K562 (cell line): ENCODE results near the gene SPOUT1. TPM values are rescaled to one million over a fixed set of nuclear protein-coding genes. Genes with fewer than 3 reads are reported as not detected.
A peak's percentile ranks its signal among the peaks of the same experiment; 100 is the strongest.
"Not testable (repeated sequence)": the region's sequence is repeated elsewhere in the genome, so short reads cannot be mapped to it uniquely, and the experiment has no call there.

Source experiments
- ATAC-seq: fragments of 200-7000 bp; cut with Tn5 transposase; 3 replicates; pipeline ENCODE4 v1.9.1; 2020; ENCODE audit warnings: moderate library complexity
- BruUV-seq: library from RNA; stranded (reverse); fragments of 400-500 nt; replicated peaks from 2 replicates; lab custom pipeline; 2021; lab: Mats Ljungman, UMichigan
- CTCF ChIA-PET: fragments of 300-600 bp; formaldehyde crosslinking; extraction: SDS; loops from one replicate; lab custom pipeline; 2021; ENCODE audit warnings: low intra/inter-chr PET ratio; lab: Yijun Ruan, JAX
- POLR2A ChIA-PET: fragments of 300-600, 350-650 bp; sonication (Branson Sonifier 250); formaldehyde crosslinking; extraction: SDS; loops from one replicate; lab custom pipeline; 2021; ENCODE audit warnings: antibody characterized with exemption, inconsistent platforms; lab: Yijun Ruan, JAX
- DNase-seq, 4 experiments: peaks; one replicate each; pipeline versions ENCODE4 v3.0.0 to v3.0.0-alpha.2; 2011 to 2018; ENCODE audit warnings: low spot score in 3 of 4, mixed read lengths in 3 of 4; ENCODE audit errors: extremely low read depth in 1 of 4
- FAIRE-seq: peaks from 2 replicates; lab custom pipeline; 2011; peaks lifted over from hg19 to GRCh38; lab: Jason Lieb, UNC
- H2AFZ ChIP-seq: 2 replicates; pipeline ENCODE4 v1.6.0; 2011; ENCODE audit warnings: low read depth, low read length, control low read depth, inconsistent platforms
- H3K27ac ChIP-seq: fragments of 200-600 bp; 3 replicates; pipeline ENCODE4 v1.8.0; 2011; ENCODE audit warnings: low read depth, mild to moderate bottlenecking, control low read depth, inconsistent platforms, low read length, moderate library complexity, mixed read lengths; ENCODE audit errors: extremely low read depth
- H3K27me3 ChIP-seq, 2 experiments: fragments of 300-600 bp in 1 of 2; 2 replicates in 1 of 2; 3 replicates in 1 of 2; pipeline versions ENCODE4 v1.6.0 to v1.8.0; 2011; ENCODE audit warnings: inconsistent platforms in 2 of 2, low read length in 2 of 2, mild to moderate bottlenecking in 1 of 2, mixed read lengths in 1 of 2, moderate library complexity in 1 of 2; ENCODE audit not compliant: control insufficient read depth in 2 of 2, insufficient read depth in 2 of 2
- H3K36me3 ChIP-seq: fragments of 300-600 bp; 3 replicates; pipeline ENCODE4 v1.8.0; 2011; ENCODE audit warnings: mild to moderate bottlenecking, low read length, inconsistent platforms; ENCODE audit not compliant: control insufficient read depth, insufficient read depth
- H3K4me1 ChIP-seq, 2 experiments: fragments of 200-600 bp in 1 of 2; replicated peaks in 1 of 2; 2 replicates in 1 of 2; 3 replicates in 1 of 2; pipeline versions ENCODE4 v1.5.1 to v1.8.0; 2011; ENCODE audit warnings: inconsistent platforms in 2 of 2, low read length in 2 of 2, mild to moderate bottlenecking in 1 of 2, mixed read lengths in 1 of 2, moderate library complexity in 1 of 2; ENCODE audit not compliant: control insufficient read depth in 2 of 2, insufficient read depth in 2 of 2
- H3K4me2 ChIP-seq: 2 replicates; pipeline ENCODE4 v1.6.1; 2011; ENCODE audit warnings: low read length, control low read depth, inconsistent platforms, mixed read lengths; ENCODE audit not compliant: insufficient read depth
- H3K4me3 ChIP-seq: fragments of 200-600 bp; sonication (generic), shearing (Covaris generic); 2 replicates; pipeline ENCODE4 v1.5.1; 2016; ENCODE audit warnings: control low read depth, inconsistent platforms
- H3K79me2 ChIP-seq: fragments of 200-600 bp; 3 replicates; pipeline ENCODE4 v1.8.0; 2011; ENCODE audit warnings: low read length, inconsistent platforms; ENCODE audit not compliant: control insufficient read depth, insufficient read depth
- H3K9ac ChIP-seq, 2 experiments: 2 replicates each; pipeline versions ENCODE4 v1.6.0 to v1.6.1; 2011; ENCODE audit warnings: low read depth in 2 of 2, low read length in 2 of 2, control low read depth in 1 of 2, inconsistent platforms in 1 of 2, mild to moderate bottlenecking in 1 of 2, mixed read lengths in 1 of 2; ENCODE audit not compliant: insufficient read depth in 1 of 2
- H3K9me1 ChIP-seq: one replicate; pipeline ENCODE4 v1.6.0; 2011; ENCODE audit warnings: inconsistent platforms, mild to moderate bottlenecking, low read length, moderate library complexity; ENCODE audit not compliant: control insufficient read depth, insufficient read depth
- H3K9me3 ChIP-seq: replicated peaks from 2 replicates; pipeline ENCODE4 v1.5.1; 2011; ENCODE audit warnings: low read depth, low read length, inconsistent platforms; ENCODE audit not compliant: control insufficient read depth, insufficient read depth
- H4K20me1 ChIP-seq: replicated peaks from 2 replicates; pipeline ENCODE4 v1.6.1; 2011; ENCODE audit warnings: low read length, inconsistent platforms, mixed read lengths; ENCODE audit not compliant: control insufficient read depth, insufficient read depth
- CBX1 ChIP-seq: sonication (generic); IDR thresholded peaks from 2 replicates; pipeline ENCODE4 v1.6.1; 2016; ENCODE audit warnings: antibody characterized with exemption, low read depth, mild to moderate bottlenecking
- CBX3 ChIP-seq, 2 experiments: IDR thresholded peaks; 1 replicate in 1 of 2; 2 replicates in 1 of 2; pipeline ENCODE4 v1.6.1; 2012; ENCODE audit warnings: inconsistent platforms in 2 of 2, low read length in 2 of 2, borderline replicate concordance in 1 of 2, control low read depth in 1 of 2
- CBX5 ChIP-seq: IDR thresholded peaks from 2 replicates; pipeline ENCODE4 v1.6.1; 2014; ENCODE audit warnings: low read depth, borderline replicate concordance
- TRIM28 ChIP-seq: fragments of 450-650 bp; IDR thresholded peaks from 2 replicates; pipeline ENCODE4 v1.6.1; 2017
- WGBS: fragments of 100-300 bp; shearing (Covaris generic); methylation state at CpG from one replicate; pipeline ENCODE4 v1.1.6; 2016; ENCODE audit warnings: low coverage, mixed read lengths; ENCODE audit not compliant: insufficient coverage; ENCODE audit errors: missing lambda C conversion rate; 5-methylcytosine and 5-hydroxymethylcytosine counted together
- in situ Hi-C: fragments of 300-500 bp; cut with MboI; formaldehyde crosslinking; loops from 4 replicates; pipeline ENCODE4 v1.15.0; 2018; ENCODE audit warnings: inconsistent platforms, mixed read lengths
- intact Hi-C: fragments of 100-400 bp; cut with micrococcal nuclease; formaldehyde crosslinking; loops from 2 replicates; pipeline ENCODE4 v1.14.2; 2022
- polyA plus RNA-seq, 8 experiments: library from polyadenylated mRNA; depleted of rRNA in 4 of 8; stranded (reverse) in 5 of 8; unstranded in 3 of 8; fragments of >200 nt; fragmentation: Nextera tagmentation in 2 of 8; fragmentation: Illumina TruSeq in 1 of 8; extraction: Ambion mirVana in 2 of 8; extraction: Trizol in 1 of 8; gene quantifications; 2 replicates each; pipeline versions ENCODE4 v1.2.1 to v1.2.3, GENCODE V29; 2011 to 2014; ENCODE audit warnings: inconsistent platforms in 1 of 8, missing spikeins in 1 of 8
- total RNA-seq, 7 experiments: library from RNA; depleted of rRNA in 6 of 7; stranded (reverse); fragments of >200 nt in 6 of 7; fragmentation: Illumina TruSeq in 2 of 7; extraction: Trizol in 2 of 7; gene quantifications; 2 replicates each; pipeline versions ENCODE4 v1.2.1 to v1.2.3, GENCODE V29; 2011 to 2021; ENCODE audit warnings: low replicate concordance in 1 of 7
- TF ChIP-seq, protein P1 (sequence below), 2 experiments: fragments of 450-650 bp in 1 of 2; IDR thresholded peaks; 2 replicates each; pipeline ENCODE4 v1.6.1; 2011 to 2017; ENCODE audit warnings: low read depth in 2 of 2, antibody characterized with exemption in 1 of 2, borderline replicate concordance in 1 of 2, low read length in 1 of 2, mild to moderate bottlenecking in 1 of 2, mixed read lengths in 1 of 2; ENCODE audit not compliant: control insufficient read depth in 1 of 2
- TF ChIP-seq, protein P2 (sequence below): fragments of 250-450 bp; sonication (Bioruptor Pico); IDR thresholded peaks from 2 replicates; pipeline ENCODE4 v1.9.0; 2021; ENCODE audit warnings: mild to moderate bottlenecking
- TF ChIP-seq, protein P3 (sequence below), 3 experiments: fragments of 200-800 bp in 1 of 3; fragments of 250-450 bp in 1 of 3; fragments of 450-650 bp in 1 of 3; sonication (Bioruptor Pico) in 1 of 3; sonication (Bioruptor generic) in 1 of 3; formaldehyde crosslinking in 1 of 3; IDR thresholded peaks; 2 replicates each; pipeline versions ENCODE4 v1.6.1 to v1.8.0; 2016 to 2022; ENCODE audit warnings: mild to moderate bottlenecking in 2 of 3, missing genetic modification characterization in 2 of 3, missing compliant biosample characterization in 1 of 3, moderate library complexity in 1 of 3

The SPOUT1 gene
- total and polyA plus RNA-seq, 9 of the 15 experiments (the other 6 are each of a cell fraction or from before 2014, with no cell fraction given) = 10.6 to 121 (median 37.4) TPM

DNA sequence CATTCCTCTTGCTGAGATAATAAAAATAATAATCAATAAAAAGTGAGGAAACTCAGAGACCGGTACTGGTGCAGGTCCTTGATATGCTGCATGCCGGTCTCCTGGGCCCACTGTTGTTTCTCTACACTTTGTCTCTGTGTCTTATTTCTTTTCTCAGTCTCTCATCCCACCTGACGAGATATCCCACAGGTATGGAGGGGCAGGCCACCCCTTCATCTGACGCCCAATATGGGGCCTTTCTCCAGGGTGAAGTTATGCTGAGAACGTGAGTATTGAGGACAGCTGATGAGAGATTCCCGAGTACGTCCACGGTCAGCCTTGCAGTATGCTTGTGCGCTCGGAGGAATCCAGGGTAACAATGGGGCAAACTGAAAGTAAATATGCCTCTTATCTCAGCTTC lies 21.4 kb upstream of the SPOUT1 start:
- H3K27me3 ChIP-seq, H3K27ac ChIP-seq, H3K4me2 ChIP-seq, H3K9ac ChIP-seq, DNase-seq, H3K79me2 ChIP-seq, intact Hi-C loops, ATAC-seq, BruUV-seq, H4K20me1 ChIP-seq, H2AFZ ChIP-seq, H3K9me1 ChIP-seq, H3K36me3 ChIP-seq, in situ Hi-C loops, H3K4me3 ChIP-seq, POLR2A ChIA-PET, FAIRE-seq: not testable (repeated sequence)
- CTCF ChIA-PET = interaction anchor here (1.0 kb wide), 1 partner anchor 78 kb away, joined by 3 read pairs; no protein-coding TSS in a partner anchor
- 78% methylated on average over 10 of the region's 10 CpGs for WGBS
- TF ChIP-seq TRIM28 (0 out of 2 replicates have a peak, but pooled peaks have one; percentile 56), CBX1 (peak; percentile 67; the same call in 1 of the 2 replicates), CBX5 (peak; percentile 62; the same call in 1 of the 2 replicates), CBX3 (IDR thresholded peaks at IDR 0.05; ENCODE audit: borderline replicate concordance in 1 of 2, low read length in 2 of 2) (peak in 1 of 2 experiments; percentile 37; a peak in 1 of 3 replicates)
- Histone ChIP-seq H3K9me3 (peaks cover 12% of the 10 kb centered on the region), H3K4me1 (peaks cover 8 to 14% of the 10 kb centered on the region in 2 experiments; a peak in 4 of 5 replicates)

DNA sequence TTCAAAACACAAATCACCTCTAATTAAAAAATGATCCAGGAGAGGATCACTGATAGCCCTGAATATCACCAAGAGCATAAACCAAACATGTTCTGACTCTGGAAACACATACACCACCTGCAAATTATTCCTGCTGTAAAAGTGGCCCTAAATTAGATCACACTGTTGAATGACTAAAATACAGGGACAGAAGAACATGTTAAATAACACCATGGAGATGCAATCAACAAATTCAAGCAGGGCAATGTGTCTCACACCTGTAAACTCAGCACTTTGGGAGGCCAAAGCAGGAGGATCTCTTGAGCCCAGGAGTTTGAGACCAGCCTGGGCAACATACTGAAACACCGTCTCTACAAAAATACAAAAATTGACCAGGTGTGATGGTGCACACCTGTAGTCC lies 18.2 kb upstream of the SPOUT1 start:
- no peak for DNase-seq
- Histone ChIP-seq H3K36me3 (no peaks in the 10 kb centered on the region; the same call in 2 of the 3 replicates), H3K4me1 (peaks cover 21 to 26% of the 10 kb centered on the region in 2 experiments; a peak in 4 of 5 replicates), H3K4me3 (no peak overlapping the region), H3K9me1 (peaks cover 10% of the 10 kb centered on the region), H3K27ac (no peak overlapping the region), H3K79me2 (peaks cover 4% of the 10 kb centered on the region; the same call in 1 of the 3 replicates), H4K20me1 (no peaks in the 10 kb centered on the region), H3K9ac (no peak overlapping the region), H3K9me3 (peaks cover 12% of the 10 kb centered on the region), H3K4me2 (no peak overlapping the region), H2AFZ (no peak overlapping the region), H3K27me3 (no peaks in the 10 kb centered on the region)
- TF ChIP-seq, protein P1, sequence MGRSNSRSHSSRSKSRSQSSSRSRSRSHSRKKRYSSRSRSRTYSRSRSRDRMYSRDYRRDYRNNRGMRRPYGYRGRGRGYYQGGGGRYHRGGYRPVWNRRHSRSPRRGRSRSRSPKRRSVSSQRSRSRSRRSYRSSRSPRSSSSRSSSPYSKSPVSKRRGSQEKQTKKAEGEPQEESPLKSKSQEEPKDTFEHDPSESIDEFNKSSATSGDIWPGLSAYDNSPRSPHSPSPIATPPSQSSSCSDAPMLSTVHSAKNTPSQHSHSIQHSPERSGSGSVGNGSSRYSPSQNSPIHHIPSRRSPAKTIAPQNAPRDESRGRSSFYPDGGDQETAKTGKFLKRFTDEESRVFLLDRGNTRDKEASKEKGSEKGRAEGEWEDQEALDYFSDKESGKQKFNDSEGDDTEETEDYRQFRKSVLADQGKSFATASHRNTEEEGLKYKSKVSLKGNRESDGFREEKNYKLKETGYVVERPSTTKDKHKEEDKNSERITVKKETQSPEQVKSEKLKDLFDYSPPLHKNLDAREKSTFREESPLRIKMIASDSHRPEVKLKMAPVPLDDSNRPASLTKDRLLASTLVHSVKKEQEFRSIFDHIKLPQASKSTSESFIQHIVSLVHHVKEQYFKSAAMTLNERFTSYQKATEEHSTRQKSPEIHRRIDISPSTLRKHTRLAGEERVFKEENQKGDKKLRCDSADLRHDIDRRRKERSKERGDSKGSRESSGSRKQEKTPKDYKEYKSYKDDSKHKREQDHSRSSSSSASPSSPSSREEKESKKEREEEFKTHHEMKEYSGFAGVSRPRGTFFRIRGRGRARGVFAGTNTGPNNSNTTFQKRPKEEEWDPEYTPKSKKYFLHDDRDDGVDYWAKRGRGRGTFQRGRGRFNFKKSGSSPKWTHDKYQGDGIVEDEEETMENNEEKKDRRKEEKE (IDR thresholded peaks at IDR 0.05; ENCODE audit: borderline replicate concordance in 1 of 2, control insufficient read depth in 1 of 2, low read depth in 2 of 2, low read length in 1 of 2) = no peak
- TF ChIP-seq, protein P2, sequence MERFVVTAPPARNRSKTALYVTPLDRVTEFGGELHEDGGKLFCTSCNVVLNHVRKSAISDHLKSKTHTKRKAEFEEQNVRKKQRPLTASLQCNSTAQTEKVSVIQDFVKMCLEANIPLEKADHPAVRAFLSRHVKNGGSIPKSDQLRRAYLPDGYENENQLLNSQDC = no peak
- TF ChIP-seq, protein P3, sequence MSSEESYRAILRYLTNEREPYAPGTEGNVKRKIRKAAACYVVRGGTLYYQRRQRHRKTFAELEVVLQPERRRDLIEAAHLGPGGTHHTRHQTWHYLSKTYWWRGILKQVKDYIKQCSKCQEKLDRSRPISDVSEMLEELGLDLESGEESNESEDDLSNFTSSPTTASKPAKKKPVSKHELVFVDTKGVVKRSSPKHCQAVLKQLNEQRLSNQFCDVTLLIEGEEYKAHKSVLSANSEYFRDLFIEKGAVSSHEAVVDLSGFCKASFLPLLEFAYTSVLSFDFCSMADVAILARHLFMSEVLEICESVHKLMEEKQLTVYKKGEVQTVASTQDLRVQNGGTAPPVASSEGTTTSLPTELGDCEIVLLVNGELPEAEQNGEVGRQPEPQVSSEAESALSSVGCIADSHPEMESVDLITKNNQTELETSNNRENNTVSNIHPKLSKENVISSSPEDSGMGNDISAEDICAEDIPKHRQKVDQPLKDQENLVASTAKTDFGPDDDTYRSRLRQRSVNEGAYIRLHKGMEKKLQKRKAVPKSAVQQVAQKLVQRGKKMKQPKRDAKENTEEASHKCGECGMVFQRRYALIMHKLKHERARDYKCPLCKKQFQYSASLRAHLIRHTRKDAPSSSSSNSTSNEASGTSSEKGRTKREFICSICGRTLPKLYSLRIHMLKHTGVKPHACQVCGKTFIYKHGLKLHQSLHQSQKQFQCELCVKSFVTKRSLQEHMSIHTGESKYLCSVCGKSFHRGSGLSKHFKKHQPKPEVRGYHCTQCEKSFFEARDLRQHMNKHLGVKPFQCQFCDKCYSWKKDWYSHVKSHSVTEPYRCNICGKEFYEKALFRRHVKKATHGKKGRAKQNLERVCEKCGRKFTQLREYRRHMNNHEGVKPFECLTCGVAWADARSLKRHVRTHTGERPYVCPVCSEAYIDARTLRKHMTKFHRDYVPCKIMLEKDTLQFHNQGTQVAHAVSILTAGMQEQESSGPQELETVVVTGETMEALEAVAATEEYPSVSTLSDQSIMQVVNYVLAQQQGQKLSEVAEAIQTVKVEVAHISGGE (CRISPR knock-in tag; IDR thresholded peaks at IDR 0.05) = no peak
- ChIA-PET CTCF (no interaction called here), POLR2A (no interaction called here)
- BruUV-seq = no TSS peak
- ATAC-seq = no peak
- 100% methylated on average over 1 of the region's 1 CpG for WGBS
- in situ Hi-C loops = no loop called here
- intact Hi-C loops = no loop called here
- FAIRE-seq = no peak
